ENCODE measurements around the gene CDC34.

GRCh38 chr19:488505-489417 is 42.8 kb upstream of the CDC34 start:
- TF ChIP-seq CTCF (IDR thresholded peaks at IDR 0.05) (no peak), POLR2AphosphoS5 (IDR thresholded peaks at IDR 0.05) (peak in 1 of 3 donors; percentile 65), POLR2A (IDR thresholded peaks at IDR 0.05) (peak; percentile 9 to 60), EP300 (IDR thresholded peaks at IDR 0.05) (no peak)
